ENCODE measurements around the gene CP. TPM values are rescaled to one million over a fixed set of nuclear protein-coding genes. Genes with fewer than 3 reads are reported as not detected.

Gene CP
- total and polyA plus RNA-seq, 2 donors (not counting 1 experiment from before 2014, with no cell fraction given), result not detected

GRCh38 chr3:149129326-149130205, 92.1 kb downstream of the CP start, which contains the start of gene HPS3:
Gene HPS3 (plus strand): TSS chr3:149129638. CDS start chr3:149129724, 86 bp downstream.
- H3K79me2 ChIP-seq (ENCODE audit: control insufficient read depth, insufficient read depth, low read length), result peaks cover 59% of the 10 kb centered on the region
- H3K4me3 ChIP-seq (ENCODE audit: control extremely low read depth in 1 of 5, extremely low read depth in 1 of 5, insufficient read depth in 1 of 5, low read depth in 2 of 5, low read length in 4 of 5), result peak within 1 kb of the TSS; percentile 91 to 98 (median 97)
- ATAC-seq (ENCODE audit: low read depth) (peak; percentile 94), DNase-seq (peak; percentile 93)
- peak within 1 kb of the TSS; percentile 91 for H2AFZ ChIP-seq (ENCODE audit: insufficient read depth, low read depth, low read length, poor library complexity, severe bottlenecking)
- H3K4me2 ChIP-seq (replicated peaks; ENCODE audit: low read depth, low read length, poor library complexity, severe bottlenecking), result peak within 1 kb of the TSS; percentile 86
- intact Hi-C loops (cut with micrococcal nuclease), result loop anchor here (1.0 to 10.0 kb wide), 7 partner anchors 9 to 355 kb away; partner anchors contain the start of genes GYG1 and HLTF
- WGBS (ENCODE audit: insufficient coverage), result under 1% methylated on average over 83 of the region's 84 CpGs
- no peaks in the 10 kb centered on the region for H3K27me3 ChIP-seq (replicated peaks in 1 of 4; ENCODE audit: control extremely low read depth in 1 of 4, control insufficient read depth in 3 of 4, insufficient read depth in 4 of 4, low read length in 3 of 4)
- peaks cover 32 to 39% of the 10 kb centered on the region in 2 donors for H3K4me1 ChIP-seq (ENCODE audit: control insufficient read depth in 2 of 2, insufficient read depth in 2 of 2, low read length in 2 of 2)
- TF ChIP-seq CTCF (IDR thresholded peaks at IDR 0.05) (no peak), EZH2 (IDR thresholded peaks at IDR 0.05; ENCODE audit: borderline replicate concordance, insufficient read depth, low read depth, low read length, poor library complexity, severe bottlenecking) (no peak)
- H3K9me3 Mint-ChIP-seq (ENCODE audit: insufficient read depth), result no peaks in the 10 kb centered on the region
- ChIA-PET POLR2A (interaction anchor here (1.2 to 2.4 kb wide), 4 partner anchors 18 to 116 kb away, joined by 3 to 16 read pairs (median 6); partner anchors contain the start of gene HLTF), CTCF (interaction anchor here (1.3 to 3.1 kb wide), 6 partner anchors 9 to 148 kb away, joined by 3 to 36 read pairs (median 10); partner anchors contain the start of gene GYG1)
- peak within 1 kb of the TSS; percentile 52 to 82 for H3K27ac ChIP-seq (ENCODE audit: low read length in 2 of 2)
- peaks cover 2% of the 10 kb centered on the region for H4K20me1 ChIP-seq (ENCODE audit: control insufficient read depth, insufficient read depth, low read length, poor library complexity, severe bottlenecking)
- H3K9me3 ChIP-seq (ENCODE audit: control extremely low read depth in 1 of 3, control insufficient read depth in 2 of 3, insufficient read depth in 1 of 3, low read length in 2 of 3), result no peaks in the 10 kb centered on the region
- peaks cover 47% of the 10 kb centered on the region for H3K4me1 Mint-ChIP-seq
- H3K27me3 Mint-ChIP-seq, result no peaks in the 10 kb centered on the region
- H3K4me3 Mint-ChIP-seq, result peak within 1 kb of the TSS; percentile 90
- H3K27ac Mint-ChIP-seq, result peak within 1 kb of the TSS; percentile 87
- no peaks in the 10 kb centered on the region for H3K36me3 ChIP-seq (replicated peaks in 1 of 2; ENCODE audit: control extremely low read depth in 1 of 2, control insufficient read depth in 1 of 2, extremely low read depth in 1 of 2, insufficient read depth in 2 of 2, low read length in 1 of 2)
- H3K9ac ChIP-seq (ENCODE audit: low read length), result peak within 1 kb of the TSS; percentile 87

All from B cell (primary cell).